Trophoblast cell (in vitro differentiated cells and primary cell): ENCODE results near the gene DNTT.

Experiments
- DNase-seq, 2 donors: peaks; one replicate each; pipeline ENCODE4 v3.0.0-alpha.2; 2016
- H2AFZ ChIP-seq: 2 replicates; pipeline ENCODE4 v1.6.1; 2013; ENCODE audit warnings: low read length, moderate library complexity, mild to moderate bottlenecking; ENCODE audit not compliant: insufficient read depth, poor library complexity
- H2AK5ac ChIP-seq: 2 replicates; pipeline ENCODE4 v1.6.1; 2013; ENCODE audit warnings: mild to moderate bottlenecking, low read length
- H2BK120ac ChIP-seq: 2 replicates; pipeline ENCODE4 v1.6.1; 2013; ENCODE audit warnings: low read length, mild to moderate bottlenecking, moderate library complexity; ENCODE audit not compliant: insufficient read depth, poor library complexity
- H2BK12ac ChIP-seq: 2 replicates; pipeline ENCODE4 v1.6.1; 2013; ENCODE audit warnings: mild to moderate bottlenecking, low read length, moderate library complexity
- H2BK5ac ChIP-seq: 2 replicates; pipeline ENCODE4 v1.6.1; 2013; ENCODE audit warnings: low read length, low read depth, moderate library complexity, mild to moderate bottlenecking; ENCODE audit not compliant: poor library complexity
- H3K14ac ChIP-seq: 2 replicates; pipeline ENCODE4 v1.6.1; 2013; ENCODE audit warnings: mild to moderate bottlenecking, low read length
- H3K18ac ChIP-seq: 2 replicates; pipeline ENCODE4 v1.6.1; 2013; ENCODE audit warnings: mild to moderate bottlenecking, low read length
- H3K23ac ChIP-seq: 2 replicates; pipeline ENCODE4 v1.6.1; 2013; ENCODE audit warnings: low read length
- H3K27ac ChIP-seq: 2 replicates; pipeline ENCODE4 v1.5.1; 2013; ENCODE audit warnings: low read depth, mild to moderate bottlenecking, inconsistent platforms, low read length, moderate library complexity
- H3K27me3 ChIP-seq: 2 replicates; pipeline ENCODE4 v1.6.1; 2013; ENCODE audit warnings: inconsistent platforms, mild to moderate bottlenecking, low read length, moderate library complexity; ENCODE audit not compliant: insufficient read depth
- H3K36me3 ChIP-seq, 2 experiments: 1 replicate in 1 of 2; 2 replicates in 1 of 2; pipeline ENCODE4 v1.6.1; 2013; ENCODE audit warnings: low read length in 2 of 2, mild to moderate bottlenecking in 2 of 2, moderate library complexity in 1 of 2; ENCODE audit not compliant: insufficient read depth in 2 of 2, control insufficient read depth in 1 of 2
- H3K4ac ChIP-seq: 2 replicates; pipeline ENCODE4 v1.6.1; 2013; ENCODE audit warnings: low read depth, mild to moderate bottlenecking, low read length, moderate library complexity
- H3K4me1 ChIP-seq, 2 experiments: 1 replicate in 1 of 2; 2 replicates in 1 of 2; pipeline ENCODE4 v1.6.1; 2013; ENCODE audit warnings: low read length in 2 of 2, mild to moderate bottlenecking in 2 of 2, moderate library complexity in 1 of 2; ENCODE audit not compliant: insufficient read depth in 2 of 2, control insufficient read depth in 1 of 2
- H3K4me2 ChIP-seq: 2 replicates; pipeline ENCODE4 v1.6.1; 2013; ENCODE audit warnings: inconsistent platforms, mild to moderate bottlenecking, low read length, moderate library complexity
- H3K4me3 ChIP-seq: 2 replicates; pipeline ENCODE4 v1.5.1; 2013; ENCODE audit warnings: mild to moderate bottlenecking, low read depth, low read length, inconsistent platforms
- H3K79me1 ChIP-seq: one replicate; pipeline ENCODE4 v1.6.1; 2013; ENCODE audit warnings: low read length
- H3K79me2 ChIP-seq: 2 replicates; pipeline ENCODE4 v1.6.1; 2013; ENCODE audit warnings: low read length, mild to moderate bottlenecking; ENCODE audit not compliant: control insufficient read depth, insufficient read depth, poor library complexity
- H3K9ac ChIP-seq: 2 replicates; pipeline ENCODE4 v1.6.1; 2013; ENCODE audit warnings: mild to moderate bottlenecking, low read length
- H3K9me3 ChIP-seq: 2 replicates; pipeline ENCODE4 v1.6.1; 2013; ENCODE audit warnings: low read depth, mild to moderate bottlenecking, control low read depth, inconsistent platforms, low read length; ENCODE audit not compliant: insufficient read depth
- H4K12ac ChIP-seq: 2 replicates; pipeline ENCODE4 v1.6.1; 2013; ENCODE audit warnings: low read depth, mild to moderate bottlenecking, low read length, moderate library complexity
- H4K8ac ChIP-seq: 2 replicates; pipeline ENCODE4 v1.6.1; 2013; ENCODE audit warnings: low read depth, mild to moderate bottlenecking, low read length, moderate library complexity
- H4K91ac ChIP-seq: one replicate; pipeline ENCODE4 v1.6.1; 2013; ENCODE audit warnings: low read depth, mild to moderate bottlenecking, low read length, moderate library complexity
- WGBS: extraction: QIAGEN DNeasy Blood & Tissue Kit; methylation state at CpG from one replicate; pipeline ENCODE4 v1.1.7; 2013; ENCODE audit warnings: missing lambda C conversion rate; ENCODE audit not compliant: insufficient read length, insufficient coverage; ENCODE audit errors: extremely low coverage; 5-methylcytosine and 5-hydroxymethylcytosine counted together

DNTT gene

GRCh38 chr10:96339956-96340904 lies 36.0 kb downstream of the DNTT start:
- DNase-seq, result peak; percentile 79 to 99
- H3K4ac ChIP-seq, result no peak overlapping the region
- WGBS, result no CpG with 5 or more reads among the region's 7 CpGs

DNA sequence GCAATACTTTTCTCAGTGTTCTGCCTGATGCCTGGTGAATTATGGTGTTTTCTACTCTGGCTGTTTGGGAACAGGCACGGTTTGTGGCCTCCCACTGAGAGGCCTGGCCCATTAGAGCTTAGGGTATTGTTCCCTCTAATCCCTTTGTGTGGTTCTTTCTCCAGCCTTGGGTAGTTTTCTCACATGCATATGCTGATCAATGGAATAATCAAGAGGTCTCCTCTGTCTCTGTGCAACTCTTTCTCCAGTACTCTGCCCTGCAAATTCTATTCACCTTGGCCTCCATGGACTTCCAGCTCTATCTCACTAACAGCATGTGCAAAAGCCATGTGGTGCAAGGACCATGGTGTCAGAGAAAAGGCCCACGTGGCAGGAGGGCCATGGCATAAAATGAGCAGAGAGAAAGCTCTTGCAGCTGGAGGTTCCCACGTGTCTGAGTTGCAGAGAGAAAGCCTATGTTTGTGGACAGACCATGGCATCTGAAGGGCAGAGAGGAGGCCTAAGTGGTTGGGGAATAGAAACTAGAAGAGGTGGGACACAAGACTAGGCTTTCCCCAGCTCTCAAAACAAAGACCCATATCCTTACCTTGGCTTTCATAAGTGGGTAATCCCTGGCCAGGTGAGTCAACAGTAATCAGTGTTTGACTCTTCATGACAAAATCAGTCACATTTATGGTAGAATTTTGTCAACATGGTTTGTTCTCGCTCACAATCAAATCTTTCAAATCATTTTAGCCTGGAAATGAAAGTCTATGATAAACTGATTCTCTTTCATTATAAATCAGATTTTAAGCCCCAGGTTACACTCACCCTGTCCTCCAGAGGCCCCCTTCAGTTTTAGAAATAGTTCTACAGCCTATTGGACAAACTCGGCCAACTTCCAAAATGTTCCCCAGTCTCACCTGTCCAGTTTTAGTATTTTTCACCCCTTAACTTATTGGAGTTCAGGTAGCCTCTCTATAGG lies 37.3 kb downstream of the DNTT start:
- Histone ChIP-seq H2AFZ (no peak overlapping the region), H4K8ac (no peak overlapping the region), H3K4ac (no peak overlapping the region), H3K23ac (no peak overlapping the region), H4K12ac (no peak overlapping the region), H3K9me3 (peaks cover 2% of the 10 kb centered on the region), H2BK120ac (no peak overlapping the region), H4K91ac (no peak overlapping the region), H3K36me3 (no peaks in the 10 kb centered on the region), H3K4me3 (no peak overlapping the region), H3K4me1 (no peaks in the 10 kb centered on the region), H3K79me1 (no peaks in the 10 kb centered on the region), H3K27ac (no peak overlapping the region), H2BK5ac (no peak overlapping the region), H3K9ac (no peak overlapping the region), H2BK12ac (no peak overlapping the region), H3K79me2 (no peaks in the 10 kb centered on the region), H3K14ac (no peak overlapping the region), H2AK5ac (no peak overlapping the region), H3K27me3 (no peaks in the 10 kb centered on the region), H3K18ac (no peak overlapping the region), H3K4me2 (no peak overlapping the region)
- DNase-seq, result no peak
- WGBS, result no CpG with 5 or more reads among the region's 5 CpGs

More at GRCh38 chr10:96339956-96340904, 36.0 kb downstream of the DNTT start:
- H2BK120ac ChIP-seq, result no peak overlapping the region
- H3K4me3 ChIP-seq, result no peak overlapping the region
- H3K27me3 ChIP-seq, result no peaks in the 10 kb centered on the region
- H3K4me1 ChIP-seq, result no peaks in the 10 kb centered on the region
- no peak overlapping the region for H4K8ac ChIP-seq
- no peak overlapping the region for H3K14ac ChIP-seq
- H3K36me3 ChIP-seq, result no peaks in the 10 kb centered on the region
- no peak overlapping the region for H2AFZ ChIP-seq
- H2BK12ac ChIP-seq, result no peak overlapping the region
- H4K91ac ChIP-seq, result no peak overlapping the region
- H3K27ac ChIP-seq, result no peak overlapping the region
- H3K79me1 ChIP-seq, result no peaks in the 10 kb centered on the region
- H3K79me2 ChIP-seq, result no peaks in the 10 kb centered on the region
- no peak overlapping the region for H3K18ac ChIP-seq
- H3K9me3 ChIP-seq, result no peaks in the 10 kb centered on the region
- no peak overlapping the region for H3K4me2 ChIP-seq
- no peak overlapping the region for H2AK5ac ChIP-seq
- H3K23ac ChIP-seq, result no peak overlapping the region
- no peak overlapping the region for H4K12ac ChIP-seq
- no peak overlapping the region for H2BK5ac ChIP-seq
- H3K9ac ChIP-seq, result no peak overlapping the region

- Histone ChIP-seq H2BK12ac (no peak overlapping the region), H3K9me3 (peaks cover 2% of the 10 kb centered on the region), H3K23ac (no peak overlapping the region), H3K27me3 (no peaks in the 10 kb centered on the region), H3K4me2 (no peak overlapping the region), H2AFZ (no peak overlapping the region), H2BK120ac (no peak overlapping the region), H3K79me1 (no peaks in the 10 kb centered on the region), H3K79me2 (no peaks in the 10 kb centered on the region), H3K27ac (no peak overlapping the region), H4K8ac (no peak overlapping the region), H3K14ac (no peak overlapping the region), H2BK5ac (no peak overlapping the region), H3K4ac (no peak overlapping the region), H4K91ac (no peak overlapping the region), H2AK5ac (no peak overlapping the region), H4K12ac (no peak overlapping the region), H3K4me1 (no peaks in the 10 kb centered on the region), H3K18ac (no peak overlapping the region), H3K9ac (no peak overlapping the region), H3K36me3 (no peaks in the 10 kb centered on the region), H3K4me3 (no peak overlapping the region)
- no peak for DNase-seq
- WGBS, result no CpG with 5 or more reads among the region's 4 CpGs
Measured at GRCh38 chr10:96342402-96342801, 38.2 kb downstream of the DNTT start.

GRCh38 chr10:96344178-96344577 lies 39.9 kb downstream of the DNTT start:
- no peak for DNase-seq
- no CpG with 5 or more reads among the region's 4 CpGs for WGBS

More at GRCh38 chr10:96344178-96344577, 39.9 kb downstream of the DNTT start:
- H3K9ac ChIP-seq, result no peak overlapping the region
- no peak overlapping the region for H2BK5ac ChIP-seq
- H3K27me3 ChIP-seq, result no peaks in the 10 kb centered on the region
- H3K9me3 ChIP-seq, result peaks cover 2% of the 10 kb centered on the region
- H2BK120ac ChIP-seq, result no peak overlapping the region
- H3K4me2 ChIP-seq, result no peak overlapping the region
- H3K4ac ChIP-seq, result no peak overlapping the region
- no peak overlapping the region for H3K18ac ChIP-seq
- H2BK12ac ChIP-seq, result no peak overlapping the region
- no peaks in the 10 kb centered on the region for H3K79me1 ChIP-seq
- no peaks in the 10 kb centered on the region for H3K79me2 ChIP-seq
- H3K14ac ChIP-seq, result no peak overlapping the region
- no peak overlapping the region for H4K8ac ChIP-seq
- H4K91ac ChIP-seq, result no peak overlapping the region
- H2AK5ac ChIP-seq, result no peak overlapping the region
- H3K4me1 ChIP-seq, result no peaks in the 10 kb centered on the region
- H3K36me3 ChIP-seq, result no peaks in the 10 kb centered on the region
- no peak overlapping the region for H3K23ac ChIP-seq
- no peak overlapping the region for H4K12ac ChIP-seq
- no peak overlapping the region for H3K4me3 ChIP-seq
- H3K27ac ChIP-seq, result no peak overlapping the region
- H2AFZ ChIP-seq, result no peak overlapping the region
